Astrocyte of the hippocampus (primary cell): ENCODE data around the gene FAM53B.

ENCODE experiments used
- DNase-seq: peaks from one replicate; pipeline ENCODE4 v3.0.0; 2011; ENCODE audit warnings: low read depth, low spot score

FAM53B gene

GRCh38 chr10:124648131-124648475 lies 96.1 kb downstream of the FAM53B start:
- DNase-seq = no peak

DNA sequence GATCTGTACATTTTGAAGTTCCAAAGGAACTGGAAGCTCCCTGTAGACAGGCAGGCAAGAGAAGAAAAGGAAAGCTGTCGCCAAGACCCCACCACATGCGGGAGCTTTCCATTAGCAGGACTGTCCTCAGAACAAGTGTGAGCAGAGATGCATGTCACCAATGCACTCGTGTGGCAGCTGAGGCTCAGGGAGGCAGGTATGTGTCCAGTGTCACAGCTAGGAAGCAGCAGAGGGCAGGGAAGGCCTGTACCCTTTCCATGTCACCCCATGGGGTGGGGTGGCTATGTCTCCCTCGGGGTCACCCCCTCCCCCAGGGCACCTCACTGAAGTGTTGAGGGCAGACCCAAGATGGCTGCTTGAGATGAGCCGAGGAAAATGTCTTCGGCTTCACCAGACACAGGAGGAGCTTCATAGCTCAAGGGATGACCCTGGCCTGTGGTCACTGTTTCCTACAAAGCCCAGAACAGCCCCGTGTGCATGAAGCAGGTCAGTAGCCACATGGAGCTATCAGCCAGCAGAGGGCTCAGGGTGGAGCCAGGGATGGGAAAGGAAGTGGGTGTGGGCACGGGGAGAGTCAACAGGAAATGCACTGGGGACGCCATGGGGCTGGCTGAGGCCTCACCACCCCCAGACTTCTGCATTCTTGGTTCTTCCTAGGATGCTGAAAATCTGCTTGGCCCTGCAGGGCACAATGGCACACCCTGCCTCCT lies 96.6 kb downstream of the FAM53B start:
- no peak for DNase-seq

DNA sequence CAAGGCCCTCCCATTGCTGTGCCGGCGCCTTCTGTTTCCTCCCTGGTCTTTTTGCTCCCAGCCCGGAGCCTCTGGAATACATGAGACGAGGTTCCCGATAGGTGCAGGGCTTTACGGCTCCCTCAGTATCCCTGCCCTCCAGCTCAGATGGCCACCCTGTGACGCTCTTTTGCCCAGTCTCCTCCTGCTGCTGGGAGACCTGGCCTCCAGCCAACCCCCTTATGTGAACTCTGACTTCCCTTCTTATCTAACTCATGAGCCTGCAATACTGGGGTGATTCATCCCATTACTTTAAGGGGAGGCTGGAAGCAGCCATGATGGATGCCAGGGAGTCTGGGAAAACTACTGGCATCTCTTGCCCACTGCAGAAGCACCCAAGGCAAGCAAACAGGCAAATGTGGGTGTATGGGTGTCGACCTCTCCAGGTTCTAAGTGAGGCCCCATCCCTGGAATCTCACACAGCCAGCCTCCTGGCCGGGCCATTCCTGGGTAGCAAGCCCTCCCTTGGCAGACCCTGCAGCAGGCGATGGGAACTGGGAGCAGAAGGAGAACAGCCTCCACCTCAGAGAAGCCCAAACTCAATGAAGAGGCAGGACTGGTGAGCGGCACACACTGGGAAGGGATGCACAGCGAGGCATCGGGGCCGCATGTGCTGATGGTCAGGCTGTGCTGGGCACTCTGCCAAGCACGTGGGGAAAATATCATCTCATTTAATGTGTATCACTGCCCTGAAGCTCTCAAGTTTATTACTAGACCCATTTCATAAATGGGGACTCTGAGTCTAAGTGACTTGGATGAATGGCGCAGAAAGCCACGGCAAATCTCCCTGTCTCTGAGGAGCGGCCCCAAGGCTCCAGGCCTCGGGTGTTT lies 97.5 kb downstream of the FAM53B start:
- DNase-seq = peak; percentile 59

- no peak for DNase-seq
These were observed 98.6 kb downstream of the FAM53B start for GRCh38 chr10:124645467-124646095.

DNA sequence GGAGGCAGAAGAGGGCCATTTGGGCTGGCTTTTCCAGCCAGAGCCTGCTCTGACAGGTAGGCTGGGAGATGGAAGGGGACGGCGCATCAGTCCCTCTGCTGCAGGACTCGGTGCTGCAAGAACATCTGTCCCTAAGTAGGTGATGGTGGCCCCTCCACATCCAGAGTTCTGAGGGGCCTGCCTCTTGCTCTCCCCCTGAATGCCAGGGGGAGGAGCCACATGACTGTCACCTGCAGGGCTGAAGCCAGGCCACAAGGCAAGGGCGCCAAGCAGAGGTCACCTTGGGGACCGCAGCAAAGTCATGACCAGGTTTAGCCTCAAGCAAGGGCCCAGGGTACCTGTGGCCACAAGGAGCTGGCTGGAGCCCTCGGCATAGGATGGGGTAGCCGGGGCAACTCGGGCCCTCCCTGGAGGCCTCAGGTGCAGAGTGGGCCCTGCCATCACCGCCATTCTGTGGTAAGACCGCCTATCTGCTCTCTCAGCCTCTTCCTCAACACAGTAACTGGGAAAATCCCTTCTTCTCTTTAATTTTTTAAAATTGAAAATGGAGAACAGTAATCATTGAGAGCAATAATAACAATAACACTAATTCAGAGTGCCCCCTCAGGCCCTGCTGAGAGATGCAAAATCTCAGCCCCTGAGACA lies 99.3 kb downstream of the FAM53B start:
- no peak for DNase-seq

GRCh38 chr10:124644236-124644635 lies 99.9 kb downstream of the FAM53B start:
- DNase-seq = no peak

DNA sequence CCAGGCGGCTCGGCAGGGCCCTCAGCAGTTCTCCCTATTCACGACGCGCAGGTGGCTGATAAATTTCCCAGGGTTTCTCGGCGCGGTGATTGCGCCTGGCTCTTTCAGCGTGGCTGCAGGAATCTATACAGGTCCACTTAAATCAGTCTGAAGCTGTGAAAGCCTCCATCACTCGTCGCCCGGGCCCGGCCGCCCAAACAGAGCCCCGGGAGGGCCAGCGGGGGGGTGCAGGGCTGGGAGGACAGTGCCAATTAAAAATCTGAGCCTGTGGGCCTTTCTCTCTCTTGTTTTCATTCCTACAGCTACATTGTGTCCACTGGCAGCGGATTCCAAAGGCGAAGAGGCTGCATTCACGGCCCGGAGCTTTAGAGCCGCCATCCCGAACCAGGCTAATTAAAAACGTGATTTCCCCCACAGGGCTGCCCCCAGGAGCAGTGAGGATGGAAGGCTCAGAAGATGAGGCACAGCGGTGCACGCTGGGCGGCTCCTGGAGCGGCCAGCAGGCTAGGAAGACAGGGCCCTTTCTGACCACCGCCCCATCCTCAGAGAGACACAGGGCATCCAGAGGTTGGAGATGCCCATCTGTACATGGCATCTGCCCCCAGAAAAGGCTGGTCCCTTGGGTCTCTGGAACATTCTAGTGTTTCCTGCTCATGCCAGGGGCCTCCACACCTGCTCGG lies 100.7 kb downstream of the FAM53B start:
- DNase-seq = peak; percentile 31

DNA sequence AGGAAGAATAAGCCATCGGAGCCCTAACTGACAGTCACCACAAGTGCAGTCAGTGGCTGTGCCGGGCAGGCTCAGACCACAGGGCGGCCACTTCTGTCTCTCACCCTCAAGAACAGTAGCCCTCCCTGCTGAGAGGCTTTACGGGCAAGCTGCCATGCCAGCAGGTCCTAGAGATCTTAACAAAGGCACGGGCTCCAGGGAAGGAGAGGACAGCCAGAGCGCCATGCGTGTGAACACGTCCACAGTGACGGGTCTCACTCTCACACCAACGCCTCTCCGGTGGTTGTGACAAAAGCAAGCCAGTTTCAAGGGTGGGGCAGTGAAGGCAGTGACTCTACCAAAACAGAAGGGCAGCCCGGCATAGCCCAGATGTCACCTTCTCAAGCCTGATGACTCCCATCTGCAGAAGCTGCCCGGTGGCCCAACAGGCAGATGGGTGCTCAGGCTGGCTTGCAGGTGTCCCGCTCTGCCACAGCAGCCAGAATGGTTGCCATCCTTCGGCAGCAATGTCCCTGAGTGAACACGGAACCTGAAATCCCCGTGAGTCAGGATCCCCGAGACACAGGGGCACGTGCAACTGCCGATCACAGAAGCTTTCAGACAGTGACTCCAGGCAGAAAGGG lies 102.0 kb downstream of the FAM53B start:
- peak; percentile 65 for DNase-seq

DNA sequence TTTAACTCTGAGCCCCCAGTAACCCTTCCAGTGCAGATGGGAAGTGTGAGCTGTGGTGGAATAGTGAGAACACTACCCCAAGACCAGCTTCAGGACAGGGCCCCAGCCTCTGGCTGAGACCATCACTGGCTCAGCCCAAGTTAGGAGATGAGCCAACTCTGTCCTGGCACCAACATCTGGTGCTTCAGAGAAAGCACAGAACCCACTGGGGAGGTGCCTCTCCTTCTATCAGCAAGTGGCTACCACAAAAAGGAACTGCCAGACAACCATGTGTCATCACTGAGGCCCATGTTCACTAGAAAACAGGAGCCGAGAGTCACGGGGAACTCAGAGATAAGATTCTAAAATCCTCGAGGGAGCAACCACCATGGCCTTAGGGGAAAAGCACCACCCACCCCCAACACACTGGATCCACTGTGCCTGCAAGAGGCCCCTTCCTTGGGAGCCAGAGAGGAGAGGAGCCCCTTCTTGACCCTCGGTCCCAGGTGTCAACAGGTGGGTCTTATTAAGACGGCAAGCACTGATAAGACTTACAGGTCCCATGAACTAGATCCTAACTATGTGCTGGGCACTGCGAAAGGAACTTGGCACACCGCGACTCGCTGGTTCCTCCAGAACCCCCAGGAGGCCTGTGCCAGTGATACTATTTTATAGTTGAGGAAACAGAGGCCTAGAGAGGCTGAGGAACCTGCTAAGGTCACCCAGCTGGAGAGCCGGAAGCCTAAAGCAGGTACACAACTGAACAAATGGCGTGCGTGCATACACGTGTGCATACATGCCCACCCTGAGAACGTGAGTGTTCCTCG lies 102.7 kb downstream of the FAM53B start:
- DNase-seq = peak; percentile 30

- DNase-seq = no peak
These were observed 103.5 kb downstream of the FAM53B start for GRCh38 chr10:124640538-124641231.

- no peak for DNase-seq
These were observed 104.1 kb downstream of the FAM53B start for GRCh38 chr10:124640056-124640455.

DNA sequence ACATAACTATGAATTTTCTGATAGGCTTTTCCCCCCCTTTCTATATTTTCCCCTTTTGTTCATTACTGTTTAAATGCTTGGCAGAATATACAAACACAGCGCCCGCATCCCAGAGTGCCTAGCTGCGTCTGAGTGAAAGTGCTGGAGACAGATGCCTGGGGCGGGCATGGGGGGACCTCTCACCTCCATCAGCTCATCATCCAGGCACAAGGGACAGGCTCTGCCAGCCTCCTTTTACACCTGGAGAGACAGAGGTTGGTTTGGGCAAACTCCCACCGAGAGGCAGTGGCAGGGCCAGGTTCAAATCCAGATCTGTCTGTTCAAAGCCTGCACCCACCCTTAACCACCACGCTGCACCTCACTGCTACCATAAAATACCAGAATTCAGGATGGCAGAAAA lies 104.5 kb downstream of the FAM53B start:
- DNase-seq = no peak

DNA sequence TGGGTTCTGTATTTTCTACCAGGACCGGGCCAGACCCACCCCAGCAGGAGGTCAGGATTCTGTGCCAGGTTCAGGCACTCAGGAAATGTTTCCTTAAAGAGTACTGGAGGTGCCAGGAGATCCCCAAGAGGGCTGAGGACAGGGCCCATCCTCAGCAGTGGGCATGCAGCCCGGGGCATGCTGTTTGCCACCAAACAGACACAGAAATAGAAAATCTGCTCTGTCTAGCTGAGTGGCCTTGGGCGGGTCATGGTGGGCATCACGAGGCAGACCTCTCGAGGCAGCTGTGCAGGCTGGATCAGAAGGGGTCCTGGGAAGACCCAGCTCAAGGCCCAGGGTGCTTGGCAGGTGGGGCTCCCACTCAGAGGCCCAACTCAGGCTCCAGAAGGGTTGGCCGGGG lies 105.0 kb downstream of the FAM53B start:
- DNase-seq = no peak

DNA sequence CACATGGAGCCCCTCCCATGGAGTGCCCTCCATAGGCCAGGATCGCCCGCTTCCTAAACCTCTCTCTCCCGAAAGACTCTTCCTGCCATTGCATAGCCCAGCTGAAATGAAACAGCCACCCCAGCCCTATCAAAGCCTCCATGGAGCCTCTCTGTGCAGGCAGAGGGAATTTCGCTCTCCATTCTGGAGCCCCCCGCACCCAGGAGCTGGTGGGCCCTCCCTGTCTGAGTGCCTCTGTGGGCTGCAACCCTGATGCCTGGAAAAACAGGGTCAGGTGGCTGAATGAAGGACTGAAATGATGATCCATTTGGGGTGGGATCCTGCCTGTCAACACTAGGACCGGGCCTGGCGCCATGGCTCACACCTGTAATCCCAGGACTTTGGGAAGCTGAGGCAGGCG lies 106.4 kb downstream of the FAM53B start:
- no peak for DNase-seq

GRCh38 chr10:124637091-124637700 lies 107.0 kb downstream of the FAM53B start:
- DNase-seq = no peak

DNA sequence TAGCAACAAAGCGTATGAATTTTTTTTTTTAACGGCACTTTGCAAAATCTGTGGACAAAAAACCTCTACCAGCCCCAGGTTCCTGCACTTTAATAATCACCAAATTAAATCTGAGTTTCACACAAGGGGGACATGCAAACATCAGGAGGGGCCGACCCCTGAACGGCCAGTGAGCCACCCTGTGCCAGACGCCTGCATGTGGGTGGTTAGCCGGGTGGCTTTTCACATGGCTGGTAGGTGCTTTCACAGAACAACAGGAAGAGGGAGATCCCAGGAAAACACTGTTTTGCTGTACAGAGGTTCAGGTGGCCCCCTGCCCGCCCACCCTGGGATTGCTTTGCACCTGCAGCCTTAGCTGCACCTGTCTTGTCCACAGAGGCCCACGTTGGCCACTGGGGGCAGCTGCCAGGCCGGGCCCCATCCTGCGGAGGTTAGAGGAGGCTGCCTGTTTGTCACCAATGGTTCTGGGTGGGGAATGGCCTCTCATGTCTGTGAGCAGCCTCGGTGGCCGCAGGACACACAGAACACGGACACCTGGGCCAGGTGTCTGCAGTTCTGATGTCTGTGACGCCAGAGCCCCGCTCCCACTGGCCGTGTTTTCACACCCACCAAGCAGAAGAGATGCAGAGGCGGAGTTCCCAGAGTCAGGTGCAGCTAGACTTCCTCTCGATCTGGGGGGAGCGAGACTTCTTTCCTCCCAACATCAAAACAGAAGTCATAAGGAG lies 107.7 kb downstream of the FAM53B start:
- no peak for DNase-seq

- DNase-seq = no peak
These were observed 111.6 kb downstream of the FAM53B start for GRCh38 chr10:124632566-124632965.

DNA sequence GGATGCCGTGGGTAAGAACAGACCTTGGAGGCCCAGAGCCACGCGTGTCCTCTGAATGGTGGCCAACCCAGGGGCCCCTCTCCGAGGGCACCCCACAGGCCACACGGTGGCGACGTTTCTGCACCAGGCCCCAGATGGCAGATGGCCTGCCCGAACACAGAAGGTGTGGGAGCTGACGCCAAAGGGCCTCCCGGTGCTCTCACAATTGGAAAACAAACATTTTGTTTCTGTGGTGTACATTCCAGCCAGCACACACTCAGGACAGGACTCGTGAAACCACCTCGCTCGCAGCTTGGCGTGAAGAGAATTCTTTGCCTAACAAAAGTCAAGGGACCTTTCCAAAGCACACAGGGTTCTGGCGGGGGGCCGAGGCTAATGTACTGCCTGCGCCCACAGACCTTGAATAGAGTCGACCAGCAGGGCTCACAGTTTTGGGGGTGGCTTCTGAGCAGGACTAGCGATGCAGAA lies 112.1 kb downstream of the FAM53B start:
- DNase-seq = peak; percentile 93
